Middle frontal gyrus (tissue), 1 donor: Measurements from ENCODE around the gene ELL2.

Experiments used
- DNase-seq: peaks from one replicate; pipeline ENCODE4 v3.0.0-alpha.2; 2015; ENCODE audit warnings: low spot score; ENCODE audit errors: extremely low spot score

Gene ELL2

DNA sequence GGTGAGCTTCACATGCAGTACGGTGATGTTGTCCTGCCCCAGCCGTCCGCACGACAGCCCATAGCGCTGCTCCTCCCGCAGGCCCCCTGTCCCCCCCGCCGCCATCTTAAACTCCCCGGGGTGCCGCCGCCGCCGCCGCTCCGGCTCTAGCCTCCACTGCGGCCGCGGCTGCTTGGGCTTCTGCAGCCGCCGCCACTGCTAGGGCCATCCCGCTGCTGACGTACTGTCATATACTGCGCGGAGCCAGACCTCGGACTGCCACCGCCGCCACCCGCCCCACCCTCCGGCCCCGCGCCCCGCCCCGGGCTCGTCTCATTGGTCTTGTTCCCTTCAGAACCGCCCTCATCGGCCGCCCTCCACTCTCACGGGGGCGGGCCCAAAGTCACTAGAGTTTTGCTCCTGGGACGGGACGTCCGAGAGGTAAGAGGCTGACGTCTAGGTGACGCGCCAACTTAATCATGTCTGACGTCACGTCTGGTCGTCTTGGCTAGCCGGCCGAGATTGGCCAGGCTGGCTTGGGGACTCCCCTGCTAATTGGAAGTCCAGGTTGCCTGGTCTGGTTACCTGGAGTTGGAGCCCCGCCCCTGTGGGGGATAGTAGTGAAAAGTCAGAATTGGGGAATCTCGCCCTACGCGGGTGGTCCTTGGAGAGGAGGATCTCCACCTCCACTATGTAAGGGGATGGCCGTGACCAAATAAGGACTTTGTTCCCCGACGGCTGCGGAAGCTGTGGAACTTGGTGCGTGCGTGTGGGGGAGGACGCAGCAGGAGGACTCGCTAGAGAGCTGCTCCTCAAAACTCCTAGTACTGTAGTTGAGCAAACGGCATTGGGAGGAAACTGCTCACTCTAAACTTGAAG lies at the start of gene ELL2:
TSS of gene ELL2 (minus strand) at position 235 of the 858 bp plus-strand sequence. CDS start at position 105, 130 bp downstream.
- DNase-seq, result peak; percentile 83

- DNase-seq, result no peak
These were observed 47.5 kb upstream of the ELL2 start for GRCh38 chr5:96008987-96009647.

- no peak for DNase-seq
These were observed 46.8 kb upstream of the ELL2 start for GRCh38 chr5:96008487-96008886.

DNA sequence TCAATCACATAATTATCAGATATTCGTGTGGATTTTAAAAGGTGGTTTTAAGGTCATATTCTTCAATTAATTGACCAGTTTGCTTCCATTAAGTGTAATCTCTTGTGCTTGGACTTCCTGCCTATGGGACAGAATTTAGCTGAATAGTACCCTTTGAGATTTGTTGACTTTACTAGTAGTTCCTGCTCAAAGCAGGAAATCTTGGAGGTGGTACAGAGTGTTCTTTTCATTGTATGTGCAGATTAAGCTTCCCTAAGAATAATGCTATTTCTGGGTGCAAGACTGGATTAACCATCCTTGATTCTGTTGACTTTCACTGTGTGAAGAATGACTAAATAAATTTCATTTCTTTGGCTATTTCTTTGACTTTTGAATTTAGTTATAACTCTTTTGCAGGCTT lies 45.4 kb upstream of the ELL2 start:
- no peak for DNase-seq

- DNase-seq, result no peak
These were observed 44.6 kb upstream of the ELL2 start for GRCh38 chr5:96006291-96006690.

DNA sequence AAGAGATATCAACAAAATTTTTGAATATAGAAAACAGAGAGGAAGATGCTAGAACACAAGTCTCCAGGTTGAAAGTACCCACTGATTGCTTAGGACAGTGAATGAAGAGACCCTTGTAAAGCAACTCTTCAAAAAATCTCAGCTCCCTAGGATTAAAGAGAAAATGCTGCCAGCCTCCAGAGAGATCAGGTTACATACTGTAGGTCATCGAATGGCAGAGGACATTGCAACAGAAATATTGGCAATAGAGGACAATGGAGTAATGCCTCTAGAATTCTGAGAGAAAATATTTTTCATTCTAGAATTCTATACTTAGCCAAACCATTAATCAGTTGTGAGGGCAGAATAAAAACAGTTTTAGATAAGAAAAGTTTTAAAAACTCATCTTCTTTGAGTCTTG lies 43.1 kb upstream of the ELL2 start:
- no peak for DNase-seq

- DNase-seq, result no peak
These were observed 42.4 kb upstream of the ELL2 start for GRCh38 chr5:96004087-96004486.

DNA sequence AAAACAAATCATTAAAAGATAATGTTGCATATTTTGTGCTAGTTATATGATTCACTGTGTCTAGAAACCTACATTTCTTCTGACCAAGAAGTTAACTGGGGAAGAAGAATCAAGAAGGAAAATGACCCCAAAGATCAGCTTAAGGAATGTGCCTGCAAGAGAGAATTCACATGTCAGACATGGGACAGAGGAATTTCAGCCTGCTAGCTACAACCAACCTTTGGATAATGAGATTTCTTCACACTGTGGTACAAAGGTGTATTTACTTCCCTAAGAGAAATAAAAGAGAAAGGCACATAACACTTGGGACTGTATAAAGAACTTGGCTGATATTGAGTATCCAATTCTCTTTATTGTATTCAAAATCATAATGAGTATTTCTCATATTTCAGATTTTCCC lies 39.6 kb upstream of the ELL2 start:
- DNase-seq, result no peak

DNA sequence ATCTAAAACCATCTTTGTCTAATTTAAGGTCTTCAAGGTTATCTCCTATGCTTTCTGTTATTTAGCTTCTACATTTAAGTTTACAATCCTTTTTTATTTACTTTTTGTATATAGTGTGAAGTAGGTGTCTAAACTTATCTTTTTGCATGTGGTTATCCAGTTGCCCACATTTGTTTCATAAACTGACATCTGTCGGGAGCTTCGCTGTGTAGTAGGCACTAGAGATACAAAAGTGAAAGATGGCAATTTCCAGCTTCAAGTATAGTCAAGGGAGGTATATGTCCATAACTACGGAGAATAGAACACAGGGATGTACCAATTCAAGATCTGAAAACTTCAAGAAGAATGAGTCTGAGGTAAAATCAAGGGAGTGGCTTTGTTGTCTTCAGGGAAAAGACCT lies 38.7 kb upstream of the ELL2 start:
- no peak for DNase-seq

- no peak for DNase-seq
These were observed 35.5 kb upstream of the ELL2 start for GRCh38 chr5:95996904-95997723.

GRCh38 chr5:95995962-95996489 lies 34.4 kb upstream of the ELL2 start:
- DNase-seq, result no peak

DNA sequence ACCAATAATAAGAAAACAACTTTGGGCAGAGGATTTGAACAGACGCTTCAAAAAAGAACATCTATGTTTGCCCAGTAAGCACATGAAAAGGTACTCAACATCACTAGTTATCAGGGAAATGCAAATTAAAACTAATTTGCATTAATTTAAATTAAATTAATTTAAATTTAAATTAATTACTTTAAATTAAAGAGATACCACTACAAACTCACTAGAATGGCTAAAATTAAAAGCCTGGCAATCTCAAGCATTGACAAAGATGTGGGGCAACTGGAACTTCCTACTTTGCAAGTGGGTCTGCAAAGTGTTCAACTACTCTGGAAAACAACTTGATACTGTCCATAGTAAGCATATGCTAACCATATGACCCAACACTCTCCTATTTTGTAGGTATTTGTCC lies 32.1 kb upstream of the ELL2 start:
- no peak for DNase-seq

- no peak for DNase-seq
These were observed 31.6 kb upstream of the ELL2 start for GRCh38 chr5:95993266-95993665.

- DNase-seq, result no peak
These were observed 27.8 kb upstream of the ELL2 start for GRCh38 chr5:95989283-95990048.

GRCh38 chr5:95988877-95989276 lies 27.2 kb upstream of the ELL2 start:
- DNase-seq, result no peak

- DNase-seq, result no peak
These were observed 26.4 kb upstream of the ELL2 start for GRCh38 chr5:95988094-95988493.

DNA sequence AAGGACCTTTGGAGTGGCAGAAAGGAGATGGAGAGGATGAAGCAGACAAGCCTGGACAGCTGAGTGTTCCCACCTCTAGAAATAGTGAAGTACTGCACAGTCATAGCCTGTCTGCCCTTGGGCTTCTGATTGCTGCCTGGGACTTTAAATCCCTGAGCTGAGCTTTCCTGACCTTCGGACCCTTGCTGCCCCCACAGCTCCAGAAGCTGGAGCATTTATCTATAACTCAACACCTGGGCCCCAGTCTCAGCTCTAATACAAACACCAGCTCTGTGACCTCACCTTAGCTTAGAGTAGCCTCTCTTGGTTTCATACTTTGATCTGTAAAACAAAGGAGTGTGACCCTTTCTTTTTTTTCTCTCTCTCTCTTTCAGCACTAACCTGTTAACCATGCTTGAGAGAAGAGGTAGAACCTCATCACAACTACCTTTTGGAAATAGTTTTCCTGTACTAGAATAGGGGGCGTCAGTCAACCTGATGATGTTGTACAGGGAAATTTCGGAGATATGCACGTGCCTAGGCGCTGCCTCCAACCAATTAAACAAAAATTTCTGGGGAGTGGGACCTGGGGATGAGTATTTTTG lies 25.4 kb upstream of the ELL2 start:
- DNase-seq, result no peak

GRCh38 chr5:95986001-95986400 lies 24.4 kb upstream of the ELL2 start:
- no peak for DNase-seq

- DNase-seq, result no peak
These were observed 23.6 kb upstream of the ELL2 start for GRCh38 chr5:95985249-95985648.

GRCh38 chr5:95984287-95984938 lies 22.8 kb upstream of the ELL2 start:
- no peak for DNase-seq
